Measurements from ENCODE around the gene RILP. TPM values are rescaled to one million over a fixed set of nuclear protein-coding genes. Genes with fewer than 3 reads are reported as not detected.
"Not testable (repeated sequence)": the region's sequence is repeated elsewhere in the genome, so short reads cannot be mapped to it uniquely, and the experiment has no call there.

The RILP gene
- 1.2 and 2.1 TPM in 2 replicates for total RNA-seq (2014; rRNA removed; shearing (Covaris generic))
- polyA plus RNA-seq (2014; cell fraction: nucleus; rRNA removed), result 2.3 and 29.3 TPM in 2 replicates

- peak; percentile 24 for DNase-seq (ENCODE audit: extremely low read depth, low read depth)
These were observed at the start of gene RILP for GRCh38 chr17:1649844-1650501. TSS of gene RILP (minus strand) at chr17:1649866. CDS start at chr17:1649804, 62 bp downstream.

DNA sequence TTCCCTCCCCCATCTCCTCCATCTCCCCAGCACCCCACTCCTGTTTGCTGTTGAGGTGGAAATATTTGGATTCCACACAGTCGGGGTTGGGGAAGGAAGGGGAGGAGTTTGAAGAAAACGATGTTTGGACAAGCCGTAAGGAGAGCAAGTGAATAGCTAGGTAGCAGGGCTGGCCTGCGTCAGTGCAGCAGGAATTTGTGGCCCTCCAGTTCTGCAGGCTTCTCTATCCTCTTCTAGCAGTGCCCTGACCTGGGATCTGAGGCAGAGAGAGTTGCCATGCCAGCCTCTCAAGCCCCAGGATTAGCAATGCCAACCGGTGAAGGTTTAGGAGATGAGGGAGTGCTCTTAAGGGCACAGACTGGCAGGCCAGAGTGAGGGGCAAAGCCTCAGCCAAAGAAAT lies 48.0 kb upstream of the RILP start:
- DNase-seq (ENCODE audit: extremely low read depth, low read depth), result no peak

GRCh38 chr17:1695365-1695764 lies 45.7 kb upstream of the RILP start:
- no peak for DNase-seq (ENCODE audit: extremely low read depth, low read depth)

DNA sequence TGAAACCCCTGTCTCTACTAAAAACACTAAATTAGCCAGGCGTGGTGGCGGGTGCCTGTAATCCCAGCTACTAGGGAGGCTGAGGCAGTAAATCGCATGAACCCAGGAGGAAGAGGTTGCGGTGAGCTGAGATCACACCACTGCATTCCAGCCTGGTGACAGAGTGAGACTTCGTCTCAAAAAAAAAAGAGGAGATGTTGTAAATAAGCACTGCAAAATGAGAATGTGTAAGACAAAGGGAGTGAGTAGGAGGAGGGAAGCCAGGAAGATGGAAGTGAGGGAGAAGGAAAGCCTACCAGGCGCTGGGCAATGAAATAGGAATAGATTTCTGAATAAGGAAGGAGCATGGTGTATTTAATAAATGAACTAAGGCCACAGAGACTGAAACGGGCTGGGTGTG lies 43.7 kb upstream of the RILP start:
- no peak for DNase-seq (ENCODE audit: extremely low read depth, low read depth)

- no peak for DNase-seq (ENCODE audit: extremely low read depth, low read depth)
These were observed 41.0 kb upstream of the RILP start for GRCh38 chr17:1690544-1691221.

DNA sequence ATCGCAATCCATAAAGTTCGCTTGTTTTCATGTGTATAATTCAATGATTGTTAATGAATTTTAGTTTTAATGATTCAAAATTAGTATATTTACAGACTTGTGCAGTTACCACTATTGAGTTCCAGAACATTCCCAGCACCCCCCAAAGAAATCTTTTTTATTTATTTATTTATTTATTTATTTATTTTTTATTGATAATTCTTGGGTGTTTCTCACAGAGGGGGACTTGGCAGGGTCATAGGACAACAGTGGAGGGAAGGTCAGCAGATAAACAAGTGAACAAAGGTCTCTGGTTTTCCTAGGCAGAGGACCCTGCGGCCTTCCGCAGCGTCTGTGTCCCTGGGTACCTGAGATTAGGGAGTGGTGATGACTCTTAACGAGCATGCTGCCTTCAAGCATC lies 38.7 kb upstream of the RILP start:
- DNase-seq (ENCODE audit: extremely low read depth, low read depth), result not testable (repeated sequence)

- DNase-seq (ENCODE audit: extremely low read depth, low read depth), result no peak
These were observed 36.4 kb upstream of the RILP start for GRCh38 chr17:1686086-1686485.

DNA sequence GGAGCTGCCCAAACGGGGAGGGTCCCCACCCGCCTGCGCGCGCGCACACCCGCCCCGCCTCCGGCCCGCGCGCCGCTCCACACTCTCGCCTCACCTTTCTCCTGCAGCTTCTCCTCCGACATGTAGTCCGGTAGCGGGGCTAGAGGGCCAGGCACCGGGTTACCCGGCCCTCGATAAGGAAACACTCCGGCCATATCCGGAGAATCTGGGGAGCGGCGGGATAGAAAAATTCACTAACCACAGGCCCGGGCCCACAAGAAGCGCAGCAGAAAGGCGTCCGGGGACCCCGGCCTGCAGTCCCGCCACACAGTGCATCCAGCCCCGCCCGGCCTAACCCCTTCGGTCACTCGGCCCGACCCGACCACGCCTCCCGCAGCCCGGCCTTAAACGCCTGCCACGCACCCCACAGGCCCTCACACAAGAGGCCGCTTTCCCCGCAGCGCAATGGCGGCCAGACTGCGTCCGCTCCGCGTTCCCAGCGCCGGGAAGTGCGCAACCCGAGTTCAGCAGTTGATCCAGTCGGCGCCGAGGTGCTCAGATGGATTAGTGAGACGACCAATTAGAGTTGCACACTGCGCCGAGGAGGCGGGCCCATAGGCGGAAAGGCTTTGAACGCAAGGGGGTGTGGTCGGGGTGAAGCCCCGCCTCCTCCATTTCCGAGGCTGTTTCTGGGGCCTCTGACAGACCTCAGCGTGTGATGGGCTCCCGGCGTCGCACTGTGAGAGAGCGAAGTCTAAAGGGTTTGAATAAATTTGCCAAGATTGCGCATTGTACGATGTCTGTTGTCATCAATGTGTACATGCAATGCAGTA lies 34.9 kb upstream of the RILP start, which contains the start of gene PRPF8:
Gene PRPF8, minus strand, starts transcription at position 490 of the 812 bp plus-strand sequence. Its CDS starts 296 bp downstream, at position 194.
- peak; percentile 98 for DNase-seq (ENCODE audit: extremely low read depth, low read depth)

- no peak for DNase-seq (ENCODE audit: extremely low read depth, low read depth)
These were observed 33.8 kb upstream of the RILP start for GRCh38 chr17:1683459-1683858.

DNA sequence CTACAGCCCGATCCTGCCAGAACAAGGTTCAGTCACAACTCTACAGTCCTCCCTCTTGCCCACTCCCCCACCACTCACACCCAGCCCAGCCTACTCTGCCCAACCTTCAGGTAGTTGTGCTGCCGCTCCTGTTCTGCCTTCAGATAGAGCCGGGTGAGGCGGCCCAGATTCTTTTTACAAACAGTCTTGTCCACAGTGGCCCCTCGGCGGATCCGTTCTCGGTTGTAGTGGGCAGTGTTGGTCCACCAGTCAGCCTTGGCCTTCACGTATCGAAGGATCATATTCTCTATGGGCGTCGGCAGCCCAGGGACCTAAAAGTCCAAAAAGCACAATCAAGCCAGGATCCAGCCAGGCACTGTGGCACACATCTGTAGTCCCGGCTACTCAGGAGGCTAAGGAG lies 26.7 kb upstream of the RILP start:
- DNase-seq (ENCODE audit: extremely low read depth, low read depth), result no peak

GRCh38 chr17:1673041-1673785 lies 23.5 kb upstream of the RILP start:
- no peak for DNase-seq (ENCODE audit: extremely low read depth, low read depth)

GRCh38 chr17:1663934-1664333 lies 14.3 kb upstream of the RILP start:
- not testable (repeated sequence) for DNase-seq (ENCODE audit: extremely low read depth, low read depth)

GRCh38 chr17:1661045-1661444 lies 11.4 kb upstream of the RILP start:
- DNase-seq (ENCODE audit: extremely low read depth, low read depth), result no peak

DNA sequence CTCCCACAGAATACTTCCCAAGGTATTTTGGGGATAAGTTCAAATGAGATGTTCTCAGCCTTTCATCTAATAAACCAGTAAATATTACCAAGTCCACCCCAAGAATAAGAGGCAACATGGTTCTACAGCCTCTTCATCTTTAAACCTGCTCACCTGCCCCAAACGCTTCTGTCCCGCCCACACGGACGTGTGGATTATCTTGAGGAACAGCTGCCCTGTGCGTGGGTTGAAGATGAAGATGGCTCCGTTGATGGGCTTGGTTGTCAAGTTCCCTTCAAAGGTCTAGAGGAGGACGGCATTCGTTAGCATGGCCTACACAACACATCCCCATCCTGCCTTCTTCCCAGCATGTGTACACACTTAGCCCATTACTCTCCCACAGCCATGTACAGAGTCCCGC lies 8.4 kb upstream of the RILP start:
- no peak for DNase-seq (ENCODE audit: extremely low read depth, low read depth)

GRCh38 chr17:1653735-1654134 lies 4.1 kb upstream of the RILP start:
- no peak for DNase-seq (ENCODE audit: extremely low read depth, low read depth)

DNA sequence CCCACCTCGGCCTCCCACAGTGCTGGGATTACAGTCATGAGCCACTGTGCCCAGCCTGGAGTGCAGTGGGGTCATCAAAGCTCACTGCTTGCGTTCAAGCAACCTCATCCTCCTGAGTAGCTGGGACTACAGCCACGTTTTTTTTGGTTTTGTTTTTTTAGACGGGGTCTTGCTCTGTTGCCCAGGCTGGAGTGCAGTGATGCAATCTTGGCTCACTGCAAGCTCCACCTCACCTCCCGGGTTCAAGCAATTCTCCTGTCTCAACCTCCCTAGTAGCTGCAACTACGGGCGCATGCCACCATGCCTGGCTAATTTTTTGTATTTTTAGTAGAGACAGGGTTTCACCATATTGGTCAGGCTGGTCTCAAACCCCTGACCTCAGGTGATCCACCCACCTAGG lies 3.1 kb upstream of the RILP start:
- not testable (repeated sequence) for DNase-seq (ENCODE audit: extremely low read depth, low read depth)

- no peak for DNase-seq (ENCODE audit: extremely low read depth, low read depth)
These were observed 1.8 kb upstream of the RILP start for GRCh38 chr17:1651559-1651844.

- DNase-seq (ENCODE audit: extremely low read depth, low read depth), result no peak
These were observed 1.3 kb upstream of the RILP start for GRCh38 chr17:1650731-1651558.

- peak; percentile 94 for DNase-seq (ENCODE audit: extremely low read depth, low read depth)
These were observed 463 bp downstream of the RILP start for GRCh38 chr17:1648963-1649843.
